H1 (cell line): Measurements from ENCODE around the gene CFAP92.

ENCODE experiments used
- CREB1 ChIP-seq: IDR thresholded peaks from 2 replicates; pipeline ENCODE4 v1.6.1; 2012; ENCODE audit warnings: inconsistent platforms
- POLR2A ChIP-seq, 2 experiments: IDR thresholded peaks; 1 replicate in 1 of 2; 2 replicates in 1 of 2; pipeline ENCODE4 v1.6.1; 2011; ENCODE audit warnings: low read depth in 2 of 2, low read length in 2 of 2, mild to moderate bottlenecking in 2 of 2; ENCODE audit errors: control extremely low read depth in 1 of 2
- YY1 ChIP-seq: IDR thresholded peaks from 2 replicates; pipeline ENCODE4 v1.6.1; 2011; ENCODE audit warnings: low read depth, mild to moderate bottlenecking, low read length

DNA sequence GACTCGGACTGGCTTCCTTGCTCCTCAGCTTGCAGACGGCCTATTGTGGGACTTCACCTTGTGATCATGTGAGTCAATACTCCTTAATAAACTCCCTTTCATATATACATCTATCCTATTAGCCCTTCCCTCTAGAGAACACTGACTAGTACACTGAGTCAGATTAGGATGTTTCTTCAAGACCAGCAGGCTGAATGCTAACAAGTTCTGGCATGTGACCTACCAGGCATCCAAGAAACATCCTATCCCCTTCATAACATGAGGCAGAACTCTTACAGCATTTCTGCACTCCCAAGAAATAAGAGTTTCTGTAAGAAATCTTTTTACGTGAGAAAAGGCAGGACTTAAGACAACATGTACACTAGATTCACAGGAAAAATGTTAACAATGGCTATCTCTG is 9.3 kb downstream of the CFAP92 start:
- TF ChIP-seq YY1 (no peak), POLR2A (IDR thresholded peaks at IDR 0.05; ENCODE audit: control extremely low read depth in 1 of 2, low read depth in 2 of 2, low read length in 2 of 2) (no peak), CREB1 (no peak)
